SH-SY5Y (cell line): ENCODE data around the gene TCF4.

Source experiments
- GATA2 ChIP-seq: IDR thresholded peaks from 2 replicates; pipeline ENCODE4 v1.6.1; 2011; ENCODE audit warnings: mild to moderate bottlenecking, low read depth, low read length
- GATA3 ChIP-seq: IDR thresholded peaks from 2 replicates; pipeline ENCODE4 v1.6.1; 2011; ENCODE audit warnings: low read depth, mild to moderate bottlenecking, low read length, moderate library complexity

- no peak for TF ChIP-seq GATA2
- no peak for TF ChIP-seq GATA3
Measured at GRCh38 chr18:55592572-55592971, 4.6 kb upstream of the TCF4 start.
